ENCODE measurements around the gene GOLIM4.

GOLIM4 gene

DNA sequence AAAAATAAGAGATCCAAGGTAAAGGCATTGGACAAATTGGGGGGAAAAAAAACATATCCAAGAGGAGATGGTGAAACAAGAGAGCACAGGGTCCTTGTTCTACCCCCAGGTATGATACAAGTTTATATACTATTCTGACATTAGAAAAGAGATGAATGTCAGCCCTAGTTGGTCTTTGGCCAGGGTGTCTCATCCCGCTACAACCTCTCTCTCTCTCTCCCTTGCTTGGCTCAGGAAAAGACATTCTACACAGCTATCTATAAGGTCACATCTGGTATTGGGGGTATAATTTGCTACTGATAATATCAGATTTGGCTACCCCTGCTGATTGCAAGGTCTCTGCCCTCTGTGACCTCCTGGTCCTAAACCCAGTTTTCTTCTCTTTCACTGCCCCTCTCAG lies 117.2 kb downstream of the GOLIM4 start:
- no peak for DNase-seq

- DNase-seq = no peak
These were observed 117.7 kb downstream of the GOLIM4 start for GRCh38 chr3:167978071-167978470.

DNA sequence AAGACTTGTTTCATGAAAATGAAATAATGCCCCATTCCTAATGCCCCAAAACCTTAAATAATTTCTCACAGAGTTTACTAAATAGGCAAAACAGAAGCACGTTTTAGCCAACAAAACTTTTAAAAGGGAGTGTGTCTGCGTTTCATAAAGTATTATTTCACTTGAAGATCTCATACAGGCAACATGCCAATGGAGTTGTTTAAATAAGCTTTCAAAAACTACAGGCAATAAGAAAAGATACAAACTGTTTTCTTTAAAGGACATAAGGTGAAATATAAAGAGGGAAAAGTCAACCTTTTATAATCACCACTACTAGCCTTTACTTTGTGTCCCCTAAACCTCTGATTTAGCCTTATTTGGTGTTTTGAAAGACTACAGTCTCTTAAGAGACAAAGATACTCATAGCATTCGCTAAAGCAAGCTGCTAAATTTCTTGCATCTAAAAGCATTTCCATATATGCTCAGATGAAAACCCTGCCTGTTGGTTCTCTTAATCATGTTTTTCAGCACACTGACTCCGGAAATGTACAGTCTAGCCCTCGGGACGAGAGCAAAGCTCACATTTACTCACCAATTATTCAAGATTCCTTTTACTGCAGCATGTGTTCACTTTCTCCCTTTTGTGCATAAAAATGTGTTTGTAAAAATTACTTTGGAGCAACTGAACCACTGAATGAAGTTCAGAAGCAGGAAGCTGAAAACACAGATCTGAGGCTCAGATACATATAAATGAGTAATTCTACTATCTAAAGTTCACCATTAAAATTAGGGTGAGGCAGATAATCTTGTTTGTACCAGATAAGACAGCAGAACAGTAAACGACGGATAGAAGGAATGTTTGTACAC lies 119.0 kb downstream of the GOLIM4 start:
- DNase-seq = no peak

DNA sequence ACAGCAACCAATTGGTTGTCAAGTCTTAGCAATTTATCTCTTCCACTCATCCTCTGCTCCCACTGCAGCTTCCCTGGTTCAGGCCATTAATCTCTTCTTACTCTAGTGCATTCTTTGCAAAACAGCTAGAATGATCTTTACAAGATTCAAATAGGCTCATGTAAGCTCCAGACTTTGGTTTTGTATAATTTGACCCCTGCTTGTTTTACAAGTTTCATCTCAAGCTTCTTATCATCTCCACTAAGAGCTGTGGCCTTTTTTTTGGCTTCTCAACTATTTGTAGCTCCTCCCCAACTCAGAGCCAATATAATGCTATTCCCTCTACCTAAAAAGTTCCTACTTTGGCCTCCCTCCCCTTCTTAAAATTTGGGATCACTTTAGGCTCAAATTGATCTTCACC lies 121.8 kb downstream of the GOLIM4 start:
- no peak for DNase-seq

- DNase-seq = no peak
These were observed 122.7 kb downstream of the GOLIM4 start for GRCh38 chr3:167973046-167973445.

DNA sequence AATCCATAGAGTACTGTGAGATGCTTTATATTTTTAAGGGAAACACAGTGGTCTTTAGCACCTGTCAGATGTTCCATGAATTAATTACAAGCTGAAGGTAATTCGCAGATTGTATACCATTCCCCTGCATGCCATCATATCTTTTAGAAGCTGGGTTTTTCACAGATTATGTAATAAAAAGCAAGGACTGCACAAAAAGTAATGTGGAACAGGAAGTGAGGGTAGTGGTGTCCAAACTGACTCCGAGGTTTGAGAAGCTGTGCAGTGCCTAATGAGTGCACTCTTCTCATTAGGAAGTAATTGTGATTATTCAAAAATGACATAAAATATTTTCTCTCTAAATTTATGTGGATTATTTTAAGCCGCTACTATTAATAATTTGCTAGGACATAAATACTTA lies 123.2 kb downstream of the GOLIM4 start:
- DNase-seq = no peak

DNA sequence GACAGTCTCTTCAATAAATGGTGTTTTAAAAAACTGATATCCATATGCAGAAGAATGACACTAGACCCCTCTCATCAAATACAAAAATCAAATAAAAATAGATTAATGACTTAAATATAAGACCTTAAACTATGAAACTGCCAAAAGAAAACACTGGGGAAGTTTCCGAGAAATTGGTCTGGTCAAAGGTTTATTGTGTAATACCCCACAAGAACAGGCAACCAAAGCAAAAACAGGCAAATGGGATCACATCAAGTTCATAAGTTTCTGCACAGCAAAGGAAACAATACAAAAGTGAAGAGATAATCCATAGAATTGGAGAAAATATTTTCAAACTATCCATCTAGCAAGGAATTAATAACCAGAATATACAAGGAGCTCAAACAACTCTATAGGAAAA lies 126.2 kb downstream of the GOLIM4 start:
- no peak for DNase-seq

GRCh38 chr3:167967257-167968036 lies 128.3 kb downstream of the GOLIM4 start:
- DNase-seq = no peak
